HUES64 (cell line): Measurements from ENCODE around the gene SDK1.

Experiments used
- H3K27ac ChIP-seq: 2 replicates; pipeline ENCODE4 v1.7.0; 2013; ENCODE audit warnings: low read depth, low read length, inconsistent platforms
- H3K27me3 ChIP-seq: 2 replicates; pipeline ENCODE4 v1.6.1; 2013; ENCODE audit warnings: mild to moderate bottlenecking, low read length; ENCODE audit not compliant: insufficient read depth
- H3K36me3 ChIP-seq: 2 replicates; pipeline ENCODE4 v1.6.1; 2013; ENCODE audit warnings: mild to moderate bottlenecking, low read length; ENCODE audit not compliant: insufficient read depth
- H3K4me1 ChIP-seq: 2 replicates; pipeline ENCODE4 v1.6.1; 2013; ENCODE audit warnings: mild to moderate bottlenecking, low read length, moderate library complexity; ENCODE audit not compliant: insufficient read depth
- H3K4me3 ChIP-seq: 2 replicates; pipeline ENCODE4 v1.5.1; 2013; ENCODE audit warnings: mild to moderate bottlenecking, low read length, moderate library complexity
- H3K9ac ChIP-seq: 2 replicates; pipeline ENCODE4 v1.6.1; 2013; ENCODE audit warnings: mild to moderate bottlenecking, low read depth, low read length
- H3K9me3 ChIP-seq: 2 replicates; pipeline ENCODE4 v1.6.1; 2013; ENCODE audit warnings: low read depth, low read length; ENCODE audit not compliant: insufficient read depth
- WGBS: fragments of 150-250, 120-280 bp; methylation state at CpG from one replicate; pipeline ENCODE4 v1.1.7; 2013; ENCODE audit warnings: missing lambda C conversion rate; 5-methylcytosine and 5-hydroxymethylcytosine counted together

SDK1 gene

GRCh38 chr7:3309140-3309539 lies 8.1 kb downstream of the SDK1 start:
- no peaks in the 10 kb centered on the region for H3K36me3 ChIP-seq
- H3K27me3 ChIP-seq: no peaks in the 10 kb centered on the region
- no peaks in the 10 kb centered on the region for H3K4me1 ChIP-seq
- H3K9ac ChIP-seq: no peak overlapping the region
- WGBS: 93% methylated on average over 3 of the region's 3 CpGs
- H3K4me3 ChIP-seq: no peak overlapping the region
- no peaks in the 10 kb centered on the region for H3K9me3 ChIP-seq
- no peak overlapping the region for H3K27ac ChIP-seq

GRCh38 chr7:3309956-3310355 lies 8.9 kb downstream of the SDK1 start:
- Histone ChIP-seq H3K36me3 (no peaks in the 10 kb centered on the region), H3K27ac (no peak overlapping the region), H3K9ac (no peak overlapping the region), H3K9me3 (no peaks in the 10 kb centered on the region), H3K4me1 (no peaks in the 10 kb centered on the region), H3K4me3 (no peak overlapping the region), H3K27me3 (no peaks in the 10 kb centered on the region)
- 98% methylated on average over 1 of the region's 1 CpG for whole genome bisulfite sequencing

- H3K9ac ChIP-seq: no peak overlapping the region
- H3K9me3 ChIP-seq: no peaks in the 10 kb centered on the region
- H3K4me3 ChIP-seq: no peak overlapping the region
- 94% methylated on average over 3 of the region's 3 CpGs for WGBS
- H3K27ac ChIP-seq: no peak overlapping the region
- no peaks in the 10 kb centered on the region for H3K36me3 ChIP-seq
- no peaks in the 10 kb centered on the region for H3K27me3 ChIP-seq
- no peaks in the 10 kb centered on the region for H3K4me1 ChIP-seq
These were observed 9.8 kb downstream of the SDK1 start for GRCh38 chr7:3310884-3311283.

GRCh38 chr7:3312583-3312982 lies 11.5 kb downstream of the SDK1 start:
- 92% methylated on average over 1 of the region's 2 CpGs for WGBS
- H3K27me3 ChIP-seq: no peaks in the 10 kb centered on the region
- no peak overlapping the region for H3K9ac ChIP-seq
- no peak overlapping the region for H3K27ac ChIP-seq
- no peak overlapping the region for H3K4me3 ChIP-seq
- no peaks in the 10 kb centered on the region for H3K36me3 ChIP-seq
- H3K9me3 ChIP-seq: no peaks in the 10 kb centered on the region
- H3K4me1 ChIP-seq: no peaks in the 10 kb centered on the region

GRCh38 chr7:3318874-3319273 lies 17.8 kb downstream of the SDK1 start:
- Histone ChIP-seq H3K4me1 (peaks cover 9% of the 10 kb centered on the region; the same call in 1 of the 2 replicates), H3K27ac (no peak overlapping the region)
- 74% methylated on average over 4 of the region's 4 CpGs for WGBS

GRCh38 chr7:3321206-3321605 lies 20.2 kb downstream of the SDK1 start:
- H3K9me3 ChIP-seq: no peaks in the 10 kb centered on the region
- no peak overlapping the region for H3K4me3 ChIP-seq
- peaks cover 9% of the 10 kb centered on the region; the same call in 1 of the 2 replicates for H3K4me1 ChIP-seq
- no peak overlapping the region for H3K9ac ChIP-seq
- H3K27ac ChIP-seq: no peak overlapping the region
- 90% methylated on average over 4 of the region's 4 CpGs for WGBS
- H3K27me3 ChIP-seq: no peaks in the 10 kb centered on the region
- H3K36me3 ChIP-seq: no peaks in the 10 kb centered on the region

More at GRCh38 chr7:3318874-3319273, 17.8 kb downstream of the SDK1 start:
- Histone ChIP-seq H3K4me3 (no peak overlapping the region), H3K9ac (no peak overlapping the region), H3K9me3 (no peaks in the 10 kb centered on the region), H3K27me3 (no peaks in the 10 kb centered on the region), H3K36me3 (no peaks in the 10 kb centered on the region)

GRCh38 chr7:3321745-3322144 lies 20.7 kb downstream of the SDK1 start:
- 98% methylated on average over 2 of the region's 3 CpGs for WGBS
- Histone ChIP-seq H3K4me1 (peaks cover 9% of the 10 kb centered on the region; the same call in 1 of the 2 replicates), H3K9me3 (no peaks in the 10 kb centered on the region), H3K36me3 (no peaks in the 10 kb centered on the region), H3K27ac (no peak overlapping the region), H3K9ac (no peak overlapping the region), H3K27me3 (no peaks in the 10 kb centered on the region), H3K4me3 (no peak overlapping the region)

- H3K4me1 ChIP-seq: no peaks in the 10 kb centered on the region
- no peaks in the 10 kb centered on the region for H3K27me3 ChIP-seq
- 88% methylated on average over 1 of the region's 1 CpG for WGBS
- H3K9me3 ChIP-seq: no peaks in the 10 kb centered on the region
- H3K36me3 ChIP-seq: no peaks in the 10 kb centered on the region
- no peak overlapping the region for H3K27ac ChIP-seq
- no peak overlapping the region for H3K9ac ChIP-seq
- H3K4me3 ChIP-seq: no peak overlapping the region
These were observed 25.2 kb downstream of the SDK1 start for GRCh38 chr7:3326246-3326645.

GRCh38 chr7:3327099-3327498 lies 26.0 kb downstream of the SDK1 start:
- no peak overlapping the region for H3K4me3 ChIP-seq
- no peak overlapping the region for H3K27ac ChIP-seq
- H3K4me1 ChIP-seq: no peaks in the 10 kb centered on the region
- no peaks in the 10 kb centered on the region for H3K36me3 ChIP-seq
- 89% methylated on average over 1 of the region's 2 CpGs for WGBS
- no peak overlapping the region for H3K9ac ChIP-seq
- no peaks in the 10 kb centered on the region for H3K9me3 ChIP-seq
- no peaks in the 10 kb centered on the region for H3K27me3 ChIP-seq

- no peaks in the 10 kb centered on the region for H3K36me3 ChIP-seq
- H3K9ac ChIP-seq: no peak overlapping the region
- H3K9me3 ChIP-seq: no peaks in the 10 kb centered on the region
- H3K27me3 ChIP-seq: no peaks in the 10 kb centered on the region
- WGBS: 100% methylated on average over 4 of the region's 5 CpGs
- no peak overlapping the region for H3K4me3 ChIP-seq
- no peak overlapping the region for H3K27ac ChIP-seq
- no peaks in the 10 kb centered on the region for H3K4me1 ChIP-seq
These were observed 26.6 kb downstream of the SDK1 start for GRCh38 chr7:3327655-3328054.

GRCh38 chr7:3332308-3332707 lies 31.3 kb downstream of the SDK1 start:
- no peaks in the 10 kb centered on the region for H3K27me3 ChIP-seq
- WGBS: no CpG with 5 or more reads among the region's 2 CpGs
- 0 out of 2 replicates have a peak, but pooled peaks cover 6% of the 10 kb centered on the region for H3K4me1 ChIP-seq

GRCh38 chr7:3333861-3334260 lies 32.8 kb downstream of the SDK1 start:
- H3K4me1 ChIP-seq: 0 out of 2 replicates have a peak, but pooled peaks cover 6% of the 10 kb centered on the region

More at GRCh38 chr7:3332308-3332707, 31.3 kb downstream of the SDK1 start:
- Histone ChIP-seq H3K36me3 (no peaks in the 10 kb centered on the region), H3K9ac (no peak overlapping the region), H3K9me3 (no peaks in the 10 kb centered on the region), H3K4me3 (no peak overlapping the region), H3K27ac (no peak overlapping the region)

More at GRCh38 chr7:3333861-3334260, 32.8 kb downstream of the SDK1 start:
- no peaks in the 10 kb centered on the region for H3K9me3 ChIP-seq
- WGBS: 95% methylated on average over 2 of the region's 2 CpGs
- no peak overlapping the region for H3K27ac ChIP-seq
- no peaks in the 10 kb centered on the region for H3K36me3 ChIP-seq
- no peak overlapping the region for H3K4me3 ChIP-seq
- no peaks in the 10 kb centered on the region for H3K27me3 ChIP-seq
- H3K9ac ChIP-seq: no peak overlapping the region
